HG03159 (cell line): ENCODE measurements around the gene OST4.
"Not testable (repeated sequence)": the region's sequence is repeated elsewhere in the genome, so short reads cannot be mapped to it uniquely, and the experiment has no call there.

Experiments
- ATAC-seq: cut with Tn5 transposase; IDR thresholded peaks from one replicate; pipeline ENCODE4 v1.9.1; 2021; ENCODE audit warnings: mild to moderate bottlenecking, moderate library complexity; ENCODE audit not compliant: unreplicated experiment

OST4 gene

GRCh38 chr2:27071277-27071989 is at the start of gene OST4:
TSS of gene OST4 (minus strand) at chr2:27071654.
- peak; percentile 82 for ATAC-seq

DNA sequence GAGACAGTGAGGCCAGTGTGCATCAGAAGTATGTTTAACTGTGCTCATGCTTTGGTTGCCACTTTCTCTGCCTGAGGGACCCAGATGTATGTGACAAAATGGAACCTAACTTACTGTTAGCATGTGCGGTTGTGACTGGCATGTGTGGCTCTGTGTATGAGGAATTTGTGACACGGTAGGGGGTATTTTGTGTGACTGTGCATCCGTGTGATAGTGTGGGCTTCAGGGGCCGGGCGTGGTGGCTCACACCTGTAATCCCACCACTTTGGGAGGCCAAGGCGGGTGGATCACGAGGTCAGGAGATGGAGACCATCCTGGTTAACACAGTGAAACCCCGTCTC is 47.8 kb upstream of the OST4 start:
- ATAC-seq: not testable (repeated sequence)

- no peak for ATAC-seq
Measured at GRCh38 chr2:27118525-27119329, 47.3 kb upstream of the OST4 start, which contains the start of gene CGREF1. TSS of gene CGREF1 (minus strand) at chr2:27119128. CDS start at chr2:27104366, 14,762 bp downstream.

GRCh38 chr2:27117995-27118524 is 46.6 kb upstream of the OST4 start:
- ATAC-seq: no peak

- no peak for ATAC-seq
Measured at GRCh38 chr2:27115519-27115918, 44.1 kb upstream of the OST4 start.

DNA sequence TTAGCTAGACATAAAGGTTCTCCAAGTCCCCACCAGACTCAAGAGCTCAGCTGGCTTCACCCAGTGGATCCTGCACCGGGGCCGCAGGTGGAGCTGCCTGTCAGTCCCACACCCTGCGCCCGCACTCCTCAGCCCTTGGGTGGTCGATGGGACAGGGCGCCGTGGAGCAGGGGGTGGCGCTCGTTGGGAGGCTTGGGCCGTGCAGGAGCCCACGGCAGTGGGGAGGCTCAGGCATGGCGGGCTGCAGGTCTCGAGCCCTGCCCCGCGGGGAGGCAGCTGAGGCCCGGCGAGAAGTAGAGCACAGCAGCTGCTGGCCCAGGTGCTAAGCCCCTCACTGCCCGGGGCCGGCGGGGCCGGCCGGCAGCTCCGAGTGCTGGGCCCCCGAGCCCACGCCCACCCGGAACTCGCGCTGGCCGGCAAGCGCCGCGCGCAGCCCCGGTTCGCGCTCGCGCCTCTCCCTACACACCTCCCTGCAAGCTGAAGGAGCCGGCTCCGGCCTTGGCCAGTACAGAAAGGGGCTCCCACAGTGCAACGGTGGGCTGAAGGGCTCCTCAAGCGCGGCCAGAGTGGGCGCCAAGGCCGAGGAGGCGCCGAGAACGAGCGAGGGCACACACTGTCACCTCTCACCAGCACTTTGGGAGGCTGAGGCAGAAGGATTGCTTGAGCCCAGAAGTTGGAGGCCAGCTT is 40.1 kb upstream of the OST4 start:
- ATAC-seq: not testable (repeated sequence)

- ATAC-seq: not testable (repeated sequence)
Measured at GRCh38 chr2:27110603-27111352, 39.3 kb upstream of the OST4 start.

- no peak for ATAC-seq
Measured at GRCh38 chr2:27109083-27109482, 37.6 kb upstream of the OST4 start.

- no peak for ATAC-seq
Measured at GRCh38 chr2:27108221-27108620, 36.8 kb upstream of the OST4 start.

DNA sequence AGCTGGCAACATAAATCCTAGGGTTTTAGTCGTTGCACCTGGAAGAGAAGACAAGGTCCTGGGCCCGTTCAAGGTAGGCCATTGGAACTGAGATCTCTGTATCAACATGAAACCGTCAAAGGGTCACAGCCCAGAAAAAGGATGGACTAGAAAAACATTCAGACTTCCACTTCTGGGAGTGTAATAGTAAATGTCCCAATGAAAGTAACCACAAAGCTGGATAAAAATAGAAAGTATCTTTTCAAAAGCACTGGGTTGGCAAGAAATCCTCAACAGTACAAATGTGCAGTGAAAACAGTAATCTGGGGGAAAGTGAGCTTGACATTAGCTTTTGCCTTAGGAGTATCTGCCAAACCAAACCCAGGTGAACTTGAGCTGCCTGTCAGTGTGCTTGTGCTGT is 34.5 kb upstream of the OST4 start:
- no peak for ATAC-seq

DNA sequence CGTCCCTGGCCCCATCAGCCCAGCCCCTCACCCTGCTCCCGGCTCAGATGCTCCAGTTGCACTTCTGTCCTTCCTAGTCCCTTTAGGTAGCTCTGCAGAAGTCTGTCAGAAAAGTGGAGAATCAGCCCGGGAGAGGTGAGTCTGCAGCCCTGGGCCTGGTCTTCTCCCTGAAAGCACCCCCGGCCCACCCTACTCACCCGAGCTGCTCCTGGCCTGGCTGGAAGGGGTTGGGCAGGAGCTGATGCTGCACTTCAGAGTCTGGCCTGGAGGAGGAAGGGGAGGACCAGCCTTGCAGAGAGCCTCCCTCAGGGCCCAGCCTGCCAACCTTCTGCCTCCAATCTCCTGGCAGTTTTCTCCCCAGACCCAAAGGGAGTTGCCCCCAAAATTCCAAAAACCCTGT is 30.9 kb upstream of the OST4 start:
- no peak for ATAC-seq

DNA sequence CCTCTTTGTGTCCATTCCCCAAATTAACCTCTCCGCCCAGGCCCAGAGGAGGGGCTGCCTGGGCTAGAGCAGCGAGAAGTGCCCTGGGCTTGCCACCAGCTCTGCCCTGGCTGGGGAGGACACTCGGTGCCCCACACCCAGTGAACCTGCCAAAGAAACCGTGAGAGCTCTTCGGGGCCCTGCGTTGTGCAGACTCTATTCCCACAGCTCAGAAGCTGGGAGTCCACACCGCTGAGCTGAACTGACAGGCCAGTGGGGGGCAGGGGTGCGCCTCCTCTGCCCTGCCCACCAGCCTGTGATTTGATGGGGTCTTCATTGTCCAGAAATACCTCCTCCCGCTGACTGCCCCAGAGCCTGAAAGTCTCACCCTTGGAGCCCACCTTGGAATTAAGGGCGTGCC is 28.6 kb upstream of the OST4 start:
- no peak for ATAC-seq

GRCh38 chr2:27099334-27099955 is 28.0 kb upstream of the OST4 start:
- no peak for ATAC-seq

GRCh38 chr2:27097341-27097740 is 25.9 kb upstream of the OST4 start:
- no peak for ATAC-seq

GRCh38 chr2:27096748-27097297 is 25.4 kb upstream of the OST4 start:
- no peak for ATAC-seq

GRCh38 chr2:27095745-27096651 is 24.5 kb upstream of the OST4 start:
- no peak for ATAC-seq

DNA sequence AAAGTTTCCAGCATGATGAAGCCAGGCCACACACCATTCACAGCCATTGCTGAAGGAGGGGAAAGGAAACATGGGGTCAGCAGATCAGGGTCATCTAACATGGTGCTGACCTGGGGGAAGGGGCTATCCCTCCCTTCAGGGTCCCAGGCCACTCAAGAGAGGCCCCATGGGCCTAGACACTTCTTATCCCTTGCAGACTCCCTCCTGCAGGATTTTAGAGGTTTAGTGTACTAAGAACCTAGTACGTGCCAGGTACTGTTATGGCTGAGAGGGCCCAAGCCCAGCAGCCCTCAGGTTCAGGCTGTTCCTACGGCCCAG is 23.9 kb upstream of the OST4 start:
- no peak for ATAC-seq

GRCh38 chr2:27094353-27094984 is 23.0 kb upstream of the OST4 start:
- ATAC-seq: no peak
